ENCODE data around the gene FLOT2.
"Not testable (repeated sequence)": the region's sequence is repeated elsewhere in the genome, so short reads cannot be mapped to it uniquely, and the experiment has no call there.

Gene FLOT2

DNA sequence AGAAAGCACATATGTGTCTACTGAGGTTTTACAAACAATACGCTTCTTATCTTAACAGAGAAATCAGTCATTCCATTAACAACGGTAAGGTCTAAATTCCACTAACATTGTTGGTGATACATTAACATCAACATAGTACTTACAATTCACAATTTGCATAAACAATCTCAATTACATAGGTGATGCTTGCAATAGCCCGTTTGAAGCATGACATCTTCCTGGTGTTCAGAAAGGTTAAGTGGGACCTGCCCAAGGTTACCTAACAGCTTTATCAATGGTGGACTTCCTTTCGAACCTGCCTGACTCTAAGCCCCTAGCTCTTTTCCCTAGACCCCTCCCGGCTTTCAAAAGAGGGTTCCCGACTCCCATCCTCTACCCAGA, 55.6 kb downstream of the FLOT2 start:
- DNase-seq = no peak

DNA sequence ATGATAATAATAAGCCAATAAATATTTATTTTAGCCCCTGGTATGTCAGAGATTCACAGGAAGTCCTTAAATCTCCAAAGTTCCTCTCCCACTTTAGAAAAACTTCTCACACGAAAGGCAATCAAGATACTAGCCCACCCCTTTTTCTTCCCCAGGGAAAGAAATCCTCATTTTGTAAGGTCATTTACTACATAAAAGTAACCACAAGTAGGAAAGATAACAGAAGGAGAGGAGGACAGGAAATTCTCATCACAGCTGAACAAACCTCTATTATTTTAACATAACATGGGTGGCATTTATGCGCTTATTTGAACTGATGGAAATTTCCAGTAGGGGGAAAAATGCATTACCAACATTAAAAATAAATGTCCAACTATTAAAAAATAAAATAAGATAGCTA, 58.3 kb downstream of the FLOT2 start:
- DNase-seq = no peak

DNA sequence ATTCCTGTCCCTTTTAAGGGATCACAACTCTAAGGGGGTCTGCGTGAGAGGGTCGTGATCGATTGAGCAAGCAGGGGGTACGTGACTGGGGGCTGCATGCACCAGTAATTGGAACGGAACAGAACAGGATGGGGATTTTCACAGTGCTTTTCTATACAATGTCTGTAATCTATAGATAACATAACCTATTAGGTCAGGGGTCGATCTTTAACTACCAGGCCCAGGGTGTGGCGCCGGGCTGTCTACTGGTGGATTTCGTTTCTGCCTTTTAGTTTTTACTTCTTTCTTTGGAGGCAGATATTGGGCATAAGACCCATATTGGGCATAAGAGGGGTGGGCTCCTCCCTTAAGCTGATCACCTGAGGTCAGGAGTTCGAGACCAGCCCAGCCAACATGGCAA, 61.0 kb downstream of the FLOT2 start:
- not testable (repeated sequence) for DNase-seq

DNA sequence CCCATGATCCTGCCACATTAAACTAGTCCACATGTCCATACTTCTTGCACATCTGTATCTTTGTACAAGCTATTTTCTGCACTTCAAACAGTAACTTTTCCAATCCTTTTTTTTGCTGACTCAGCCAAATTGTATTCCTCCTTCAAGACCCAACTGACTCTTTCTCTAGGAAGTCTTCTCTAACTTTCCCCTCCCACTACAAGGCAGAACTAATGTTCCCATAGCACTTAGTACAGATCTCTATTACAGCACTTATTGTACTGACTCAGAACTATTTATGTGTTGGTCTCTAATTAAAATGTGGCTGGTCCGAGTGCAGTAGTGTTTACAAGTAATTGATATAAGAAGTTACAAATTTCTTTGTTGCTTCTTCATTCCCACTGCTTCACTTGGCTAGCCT, 63.1 kb downstream of the FLOT2 start:
- DNase-seq = no peak
